HG03354 (cell line): Measurements from ENCODE around the gene CD3E.
"Not testable (repeated sequence)": the region's sequence is repeated elsewhere in the genome, so short reads cannot be mapped to it uniquely, and the experiment has no call there.

ENCODE experiments used
- ATAC-seq: cut with Tn5 transposase; IDR thresholded peaks from one replicate; pipeline ENCODE4 v1.9.1; 2021; ENCODE audit warnings: mild to moderate bottlenecking; ENCODE audit not compliant: unreplicated experiment, poor library complexity, severe bottlenecking

Gene CD3E

DNA sequence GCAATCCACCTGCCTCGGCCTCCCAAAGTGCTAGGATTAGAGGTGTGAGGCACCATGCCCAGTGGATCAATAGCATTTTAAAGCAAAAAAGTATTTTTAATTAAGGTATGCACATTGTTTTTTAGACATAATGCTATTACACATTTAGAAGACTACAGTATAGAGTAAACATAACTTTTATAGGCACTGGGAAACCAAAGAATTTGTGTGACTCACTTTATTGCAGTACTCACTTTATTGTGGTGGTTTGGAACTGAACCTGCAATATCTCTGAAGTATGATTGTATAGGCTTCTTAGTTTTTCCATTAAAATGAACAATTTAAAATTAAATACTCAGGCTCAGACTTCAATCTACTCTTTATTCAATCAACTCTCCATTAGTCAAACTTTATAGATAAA lies 17.5 kb upstream of the CD3E start:
- no peak for ATAC-seq

DNA sequence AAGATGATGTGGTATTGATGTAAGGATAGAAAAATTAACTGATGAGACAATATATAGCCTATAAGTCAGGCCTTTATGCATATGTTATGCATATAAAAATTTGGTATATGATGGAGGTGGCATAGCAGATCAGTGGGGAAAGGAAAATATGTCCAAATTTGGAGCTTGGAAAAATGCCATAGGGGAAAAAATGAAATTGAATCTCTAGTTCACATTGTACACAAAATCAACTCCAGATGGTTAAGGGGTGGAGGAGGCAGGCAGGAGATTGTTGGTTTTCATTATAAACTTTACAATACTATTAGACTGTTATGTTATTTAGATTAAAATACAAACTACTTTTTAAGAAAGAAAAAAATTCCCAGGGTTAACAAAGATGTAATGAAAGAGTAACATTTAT lies 15.1 kb upstream of the CD3E start:
- ATAC-seq: no peak

- no peak for ATAC-seq
Observed at GRCh38 chr11:118290923-118291322, 13.6 kb upstream of the CD3E start.

DNA sequence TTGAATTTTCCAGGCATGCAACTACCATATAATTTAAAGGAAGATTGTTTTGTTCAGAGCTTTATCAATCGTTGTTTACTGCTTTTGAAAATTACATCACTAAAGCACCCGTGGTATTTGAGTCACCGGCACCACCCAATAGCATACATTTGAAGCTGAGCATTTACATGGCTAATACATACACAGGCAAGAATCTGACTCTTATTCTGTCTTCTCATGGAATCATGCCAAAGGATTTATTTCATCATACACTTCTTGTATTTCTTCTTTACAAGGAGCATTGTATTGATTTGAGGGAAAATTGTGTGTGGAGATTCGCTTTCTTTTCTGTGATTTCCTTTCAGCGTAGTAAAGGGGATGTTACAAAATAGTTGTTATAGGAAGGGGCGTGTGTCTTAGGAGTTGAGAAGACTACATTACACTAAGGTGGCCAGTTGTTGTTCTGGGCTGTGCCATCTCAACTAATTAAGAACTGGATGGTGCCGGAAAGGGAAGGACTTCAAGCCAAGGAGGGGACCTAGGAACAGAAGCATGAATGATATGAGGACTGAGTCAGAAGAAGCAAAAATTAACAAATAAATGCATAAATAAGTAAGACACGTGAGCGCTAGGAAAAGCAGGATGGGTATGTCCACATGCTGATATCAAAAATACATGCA lies 12.9 kb upstream of the CD3E start:
- no peak for ATAC-seq

DNA sequence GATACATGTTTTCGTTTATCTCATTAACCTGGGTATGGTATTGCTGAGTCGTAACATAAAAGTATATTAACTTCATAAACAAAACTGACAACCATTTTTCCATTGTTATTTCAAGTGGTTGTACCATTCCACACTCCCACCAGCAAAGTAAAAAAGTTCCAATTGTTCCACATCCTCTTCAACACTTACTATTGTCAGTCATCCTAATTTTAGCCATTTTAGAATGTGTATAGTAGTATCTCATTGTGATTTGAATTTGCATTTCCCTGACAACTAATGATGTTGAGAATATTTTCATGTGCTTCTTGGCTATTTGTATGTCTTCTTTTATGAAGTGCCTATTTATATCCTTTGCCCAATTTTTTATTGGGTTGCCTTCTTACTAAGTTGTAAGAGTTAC lies 10.5 kb upstream of the CD3E start:
- no peak for ATAC-seq

GRCh38 chr11:118295199-118295598 lies 9.3 kb upstream of the CD3E start:
- no peak for ATAC-seq

DNA sequence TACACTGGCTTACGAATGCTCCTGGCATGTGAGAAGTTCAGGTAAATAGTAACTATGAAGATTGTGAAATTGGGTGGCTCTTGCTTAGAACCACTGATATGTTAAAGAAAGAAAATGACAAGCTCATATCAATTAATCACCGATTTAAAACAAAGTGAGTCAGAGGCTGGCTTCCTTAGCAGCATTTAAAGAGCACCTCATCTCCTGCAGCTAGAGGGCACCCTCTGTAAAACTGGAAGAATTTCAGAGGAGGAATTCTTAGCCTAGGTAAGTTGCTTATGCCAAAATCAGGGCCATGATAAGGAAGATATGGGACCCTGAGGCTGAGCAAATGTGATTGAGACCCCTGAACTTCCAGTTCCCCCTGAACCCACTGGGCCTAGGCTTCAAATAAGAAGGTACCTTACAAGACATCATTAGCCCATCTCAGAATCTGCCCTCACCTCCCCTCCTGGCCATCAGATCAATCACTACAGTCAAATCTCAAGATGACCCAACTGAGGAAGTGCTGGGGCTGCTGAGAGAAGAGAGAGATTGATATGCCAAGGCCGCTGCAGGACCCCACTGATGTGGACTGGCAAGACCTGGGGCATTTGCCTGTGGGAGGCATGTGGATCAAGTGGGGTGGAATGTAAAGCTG lies 8.6 kb upstream of the CD3E start:
- ATAC-seq: no peak

DNA sequence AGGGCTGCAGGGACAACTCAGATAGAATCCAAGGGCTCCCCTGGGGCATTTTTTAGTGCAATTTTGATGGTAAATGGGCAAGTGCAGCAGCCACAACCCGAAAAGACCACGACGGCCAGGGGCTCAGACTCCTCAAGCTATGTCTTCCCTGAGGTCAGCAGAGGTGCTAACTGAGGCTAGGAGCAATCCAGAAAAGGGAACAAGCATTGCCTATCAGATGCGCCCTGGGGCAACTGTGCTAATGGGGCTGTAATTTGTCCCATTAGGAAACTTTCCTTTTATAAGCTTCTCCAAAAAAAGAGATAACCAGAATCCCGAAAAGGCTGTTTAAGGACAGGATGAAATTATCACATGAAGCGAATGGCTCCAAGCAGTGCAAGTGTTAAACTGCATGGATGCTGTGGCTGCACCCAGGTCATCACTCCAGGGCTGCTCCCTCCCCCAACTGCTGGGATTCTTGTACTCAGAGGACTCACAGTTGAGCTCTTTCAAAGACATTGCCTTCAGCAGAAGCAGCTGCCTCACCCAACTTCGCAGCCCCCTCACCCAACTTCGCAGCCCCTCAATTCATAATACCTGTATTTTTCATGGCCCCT lies 2.8 kb upstream of the CD3E start:
- ATAC-seq: no peak

DNA sequence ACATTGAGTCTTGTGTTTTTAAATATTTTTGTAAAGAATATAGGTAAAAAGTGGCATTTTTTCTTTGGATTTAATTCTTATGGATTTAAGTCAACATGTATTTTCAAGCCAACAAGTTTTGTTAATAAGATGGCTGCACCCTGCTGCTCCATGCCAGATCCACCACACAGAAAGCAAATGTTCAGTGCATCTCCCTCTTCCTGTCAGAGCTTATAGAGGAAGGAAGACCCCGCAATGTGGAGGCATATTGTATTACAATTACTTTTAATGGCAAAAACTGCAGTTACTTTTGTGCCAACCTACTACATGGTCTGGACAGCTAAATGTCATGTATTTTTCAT lies 333 bp upstream of the CD3E start:
- ATAC-seq: no peak

DNA sequence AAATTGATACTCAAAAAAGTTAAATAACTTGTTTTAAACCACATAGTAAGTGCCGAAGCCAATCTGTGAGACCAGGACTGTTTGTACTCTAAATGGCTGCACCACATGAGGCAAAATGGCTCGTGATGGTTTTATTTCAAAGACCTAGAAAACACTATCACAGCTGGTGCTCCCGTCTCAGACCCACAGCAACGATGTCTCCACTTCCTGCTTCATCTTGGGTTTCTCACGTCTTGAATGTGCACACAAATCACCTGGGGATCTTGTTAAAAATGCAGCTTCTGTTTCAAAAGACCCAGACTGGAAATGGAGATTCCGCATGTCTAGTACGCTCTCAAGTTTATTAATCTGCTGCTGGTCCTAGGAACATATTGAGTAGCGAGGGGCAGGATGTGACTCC lies 1.2 kb downstream of the CD3E start:
- ATAC-seq: no peak

DNA sequence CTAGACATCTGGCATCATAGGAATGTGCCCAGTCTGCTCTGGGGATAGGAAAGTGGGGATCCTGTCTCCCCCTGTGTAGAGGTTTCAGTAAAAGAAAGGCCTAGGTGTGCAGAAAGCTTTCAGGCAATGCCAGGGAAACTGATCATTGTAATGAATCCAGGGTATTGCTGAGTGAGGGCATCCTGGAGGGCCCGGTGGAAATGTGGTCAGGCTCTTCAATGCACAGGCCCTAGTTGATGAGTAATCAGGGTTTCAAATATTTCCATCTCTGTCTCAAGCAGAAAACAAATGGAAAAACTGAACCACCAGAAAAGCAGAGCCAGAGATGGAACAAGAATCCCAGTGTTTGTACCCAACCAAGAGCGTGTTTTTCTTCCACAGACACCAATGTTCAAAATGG lies 2.0 kb downstream of the CD3E start:
- ATAC-seq: no peak

- ATAC-seq: not testable (repeated sequence)
Observed at GRCh38 chr11:118308995-118309528, 4.5 kb downstream of the CD3E start.

DNA sequence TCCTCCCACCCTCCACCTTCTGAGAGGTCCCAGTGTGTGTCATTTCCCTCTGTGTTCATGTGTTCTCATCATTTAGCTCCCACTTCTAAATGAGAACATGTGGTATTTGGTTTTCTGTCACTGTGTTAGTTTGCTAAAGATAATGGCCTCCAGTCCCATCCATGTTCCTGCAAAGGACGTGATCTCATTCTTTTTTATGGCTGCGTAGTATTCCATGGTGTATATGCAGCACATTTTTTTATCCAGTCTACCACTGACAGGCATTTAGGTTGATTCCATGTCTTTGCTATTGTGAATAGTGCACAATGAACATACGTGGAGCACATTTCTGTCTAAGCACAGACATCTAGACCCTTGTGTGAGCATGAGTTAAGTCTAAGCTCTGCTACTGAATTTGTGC lies 5.7 kb downstream of the CD3E start:
- no peak for ATAC-seq

- no peak for ATAC-seq
Observed at GRCh38 chr11:118310781-118311485, 6.4 kb downstream of the CD3E start.

GRCh38 chr11:118311518-118311917 lies 7.0 kb downstream of the CD3E start:
- no peak for ATAC-seq

DNA sequence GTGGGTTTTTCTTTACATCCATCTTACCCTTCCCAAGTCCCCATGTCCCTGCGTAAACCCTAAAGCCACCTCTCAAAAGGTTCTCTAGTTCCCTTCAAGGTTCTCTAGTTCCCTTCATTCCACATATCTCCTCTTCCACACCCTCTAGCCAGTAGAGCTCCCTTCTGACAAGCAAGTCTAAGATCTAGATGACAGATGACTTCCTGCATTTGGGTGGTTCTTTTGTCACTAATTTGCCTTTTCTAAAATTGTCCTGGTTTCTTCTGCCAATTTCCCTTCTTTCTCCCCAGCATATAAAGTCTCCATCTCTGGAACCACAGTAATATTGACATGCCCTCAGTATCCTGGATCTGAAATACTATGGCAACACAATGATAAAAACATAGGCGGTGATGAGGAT lies 7.8 kb downstream of the CD3E start:
- ATAC-seq: no peak

DNA sequence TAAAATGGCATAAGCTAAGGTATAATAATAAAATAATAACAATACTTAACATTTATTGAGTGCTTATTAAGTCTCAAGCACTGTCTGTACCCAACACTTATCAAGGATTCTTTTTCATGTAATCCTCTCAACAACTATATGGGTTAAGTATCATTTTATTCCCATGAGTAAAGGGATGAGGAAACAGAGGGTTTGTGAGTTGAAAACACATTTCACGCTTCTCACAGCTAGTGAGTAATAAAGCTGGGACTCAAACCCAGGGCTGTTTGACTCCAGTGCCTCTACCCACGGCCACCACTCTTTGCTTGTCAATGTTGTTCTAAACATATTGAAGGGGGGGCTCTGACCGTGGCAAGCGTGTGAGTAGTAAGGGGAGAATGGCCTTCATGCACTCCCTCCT lies 8.7 kb downstream of the CD3E start:
- no peak for ATAC-seq

- no peak for ATAC-seq
Observed at GRCh38 chr11:118314988-118315411, 10.5 kb downstream of the CD3E start.

DNA sequence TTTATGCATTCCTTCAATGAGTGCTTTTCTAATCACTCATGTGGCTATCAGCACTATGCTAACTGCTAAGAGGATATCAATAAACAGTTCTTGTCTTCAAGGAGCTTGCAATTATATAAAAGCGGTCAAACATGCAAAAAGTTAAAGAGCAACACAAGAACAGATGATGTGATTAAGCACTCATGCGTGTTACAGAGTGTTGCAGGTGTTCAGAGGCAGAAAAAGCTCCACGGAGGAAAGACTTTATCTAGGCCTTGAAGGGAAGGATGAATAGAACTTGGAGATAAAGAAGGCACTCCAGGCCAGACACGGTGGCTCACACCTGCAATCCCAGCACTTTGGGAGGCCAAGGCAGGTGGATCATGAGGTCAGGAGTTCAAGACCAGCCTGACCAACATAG lies 13.6 kb downstream of the CD3E start:
- no peak for ATAC-seq

DNA sequence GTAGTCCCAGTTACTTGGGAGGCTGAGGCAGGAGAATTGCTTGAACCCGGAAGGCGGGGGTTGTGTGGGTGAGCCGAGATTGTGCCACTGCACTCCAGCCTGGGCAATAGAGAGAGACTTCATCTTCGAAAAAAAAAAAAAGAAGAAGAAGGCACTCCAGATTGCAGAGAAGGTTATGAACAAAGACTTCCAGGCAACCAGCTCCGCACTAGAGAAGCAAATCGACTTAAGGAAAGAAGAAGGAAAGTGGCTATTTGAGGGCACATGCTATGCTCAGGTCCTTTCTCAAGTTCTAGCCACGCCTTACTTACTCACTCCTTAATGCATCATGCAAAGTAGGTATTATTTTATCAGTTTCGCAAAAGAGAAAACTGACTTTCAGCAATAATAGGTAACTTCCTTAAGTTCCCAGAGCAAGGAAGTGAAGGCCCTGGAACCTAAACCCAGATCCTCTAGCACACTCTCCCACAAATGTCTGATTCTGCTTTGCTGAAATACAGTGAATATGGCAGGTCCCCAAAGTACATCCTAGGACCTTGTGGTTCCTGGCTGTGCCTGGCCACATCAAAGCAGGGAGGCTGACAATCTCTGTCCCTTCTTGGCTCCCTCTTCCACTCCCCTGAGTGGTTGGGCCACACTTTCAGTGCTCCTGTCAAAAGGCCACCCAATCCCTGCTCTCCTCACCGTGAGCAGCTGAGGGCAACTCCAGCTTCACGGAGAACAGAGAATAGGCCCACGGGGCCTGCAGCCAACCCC lies 14.2 kb downstream of the CD3E start:
- ATAC-seq: no peak
